ENCODE measurements around the gene NUTF2. TPM values are rescaled to one million over a fixed set of nuclear protein-coding genes. Genes with fewer than 3 reads are reported as not detected.

Gene NUTF2
- total and polyA plus RNA-seq, 2 of the 4 experiments (the other 2 are of a cell fraction), result 42.7 to 361 TPM

GRCh38 chr16:67880584-67880983 lies 33.9 kb downstream of the NUTF2 start:
- H2BK120ac ChIP-seq (ENCODE audit: low read depth, low read length), result no peak overlapping the region
- H3K4me1 ChIP-seq (ENCODE audit: control insufficient read depth, insufficient read depth, low read length), result peaks cover 4% of the 10 kb centered on the region; the same call in 1 of the 2 replicates
- H2AK5ac ChIP-seq (ENCODE audit: low read depth, low read length), result no peak overlapping the region
- H2BK15ac ChIP-seq (ENCODE audit: low read depth, low read length), result no peak overlapping the region
- ChIA-PET CTCF (interaction anchor here (0.6 to 0.9 kb wide), 2 partner anchors 9 to 33 kb away, joined by 3 read pairs; no protein-coding TSS in a partner anchor), POLR2A (ENCODE audit: unreplicated experiment) (no interaction called here)
- H3K9ac ChIP-seq (ENCODE audit: low read depth, low read length), result no peak overlapping the region
- in situ Hi-C loops (cut with MboI; ENCODE audit: low sequenced_read_pairs), result no loop called here
- H2BK5ac ChIP-seq (ENCODE audit: low read depth, low read length, poor library complexity, severe bottlenecking), result no peak overlapping the region
- H4K20me1 ChIP-seq (ENCODE audit: insufficient read depth, low read length), result peaks cover 52% of the 10 kb centered on the region
- dilution Hi-C loops (cut with HindIII; ENCODE audit: low sequenced_read_pairs, unreplicated experiment), result no loop called here
- no peak overlapping the region for H3K56ac ChIP-seq (ENCODE audit: extremely low read depth, insufficient read depth, low read length)
- H2BK20ac ChIP-seq (ENCODE audit: low read depth, low read length), result no peak overlapping the region
- intact Hi-C loops (cut with micrococcal nuclease), result no loop called here
- peaks cover 83% of the 10 kb centered on the region for H3K36me3 ChIP-seq (ENCODE audit: control insufficient read depth, insufficient read depth, low read length)
- no peaks in the 10 kb centered on the region for H3K9me3 ChIP-seq (ENCODE audit: control insufficient read depth, insufficient read depth, low read length)
- H2AK9ac ChIP-seq (replicated peaks; ENCODE audit: low read depth, low read length, poor library complexity), result no peak overlapping the region
- no peak overlapping the region for H3K27ac ChIP-seq (ENCODE audit: insufficient read depth, low read length)
- no peaks in the 10 kb centered on the region for H3K27me3 ChIP-seq (ENCODE audit: control insufficient read depth, insufficient read depth, low read length)
- no peak for DNase-seq
- H3K18ac ChIP-seq (ENCODE audit: low read depth, low read length), result no peak overlapping the region
- H2AFZ ChIP-seq (replicated peaks; ENCODE audit: low read length, poor library complexity), result no peak overlapping the region
- H3K9me1 ChIP-seq (ENCODE audit: insufficient read depth, low read length), result peaks cover 3% of the 10 kb centered on the region; the same call in 1 of the 2 replicates
- TF ChIP-seq, protein P1, sequence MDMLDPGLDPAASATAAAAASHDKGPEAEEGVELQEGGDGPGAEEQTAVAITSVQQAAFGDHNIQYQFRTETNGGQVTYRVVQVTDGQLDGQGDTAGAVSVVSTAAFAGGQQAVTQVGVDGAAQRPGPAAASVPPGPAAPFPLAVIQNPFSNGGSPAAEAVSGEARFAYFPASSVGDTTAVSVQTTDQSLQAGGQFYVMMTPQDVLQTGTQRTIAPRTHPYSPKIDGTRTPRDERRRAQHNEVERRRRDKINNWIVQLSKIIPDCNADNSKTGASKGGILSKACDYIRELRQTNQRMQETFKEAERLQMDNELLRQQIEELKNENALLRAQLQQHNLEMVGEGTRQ (IDR thresholded peaks at IDR 0.05; ENCODE audit: low read depth, low read length), result no peak
- TF ChIP-seq BHLHE40 (IDR thresholded peaks at IDR 0.05; ENCODE audit: low read depth, low read length) (no peak), ELK1 (IDR thresholded peaks at IDR 0.05; ENCODE audit: borderline replicate concordance, low read depth, low read length) (no peak), CEBPB (IDR thresholded peaks at IDR 0.05; ENCODE audit: low read depth, low read length) (no peak), MAZ (IDR thresholded peaks at IDR 0.05; ENCODE audit: borderline replicate concordance, low read depth, low read length) (no peak), MAFK (IDR thresholded peaks at IDR 0.05; ENCODE audit: low read depth, low read length) (no peak), MXI1 (IDR thresholded peaks at IDR 0.05; ENCODE audit: borderline replicate concordance, low read depth, low read length) (no peak), CHD1 (IDR thresholded peaks at IDR 0.05; ENCODE audit: low read depth, low read length) (no peak), POLR2A (IDR thresholded peaks at IDR 0.05; ENCODE audit: low read depth, low read length) (no peak), FOS (IDR thresholded peaks at IDR 0.05; ENCODE audit: low read depth, low read length) (no peak), NFE2L2 (IDR thresholded peaks at IDR 0.05; ENCODE audit: low read depth, low read length) (no peak), SMC3 (IDR thresholded peaks at IDR 0.05; ENCODE audit: low read depth, low read length) (no peak), RCOR1 (IDR thresholded peaks at IDR 0.05; ENCODE audit: insufficient replicate concordance, low read length) (no peak), RFX5 (IDR thresholded peaks at IDR 0.05; ENCODE audit: low read depth, low read length) (no peak), CTCF (conservative IDR thresholded peaks at IDR 0.05; ENCODE audit: low read depth, low read length) (no peak), RAD21 (IDR thresholded peaks at IDR 0.05; ENCODE audit: low read length) (no peak)
- ATAC-seq (ENCODE audit: low read depth), result no peak
- H4K8ac ChIP-seq (ENCODE audit: low read depth in 2 of 2, low read length in 2 of 2), result no peak overlapping the region
- 100% methylated on average over 3 of the region's 13 CpGs; no CpG with 5 or more reads in 1 of the 2 experiments for WGBS, 2 experiments (ENCODE audit: extremely low coverage in 2 of 2, insufficient read length in 1 of 2)
- no peak overlapping the region for H3K4ac ChIP-seq (ENCODE audit: low read depth, low read length)
- H4K91ac ChIP-seq (ENCODE audit: insufficient read depth, low read depth, low read length), result no peak overlapping the region
- H3K14ac ChIP-seq (replicated peaks; ENCODE audit: low read depth, low read length), result no peak overlapping the region
- H3K79me1 ChIP-seq (ENCODE audit: low read depth in 1 of 2, low read length in 2 of 2), result peaks cover 11 to 31% of the 10 kb centered on the region in 2 experiments; a peak in 3 of 4 replicates
- H3K4me3 ChIP-seq (ENCODE audit: insufficient read depth, low read depth, low read length), result no peak overlapping the region
- no TSS peak for BruUV-seq (replicated peaks)
- H3K23ac ChIP-seq (ENCODE audit: low read depth, low read length), result no peak overlapping the region
- no peak overlapping the region for H4K5ac ChIP-seq (ENCODE audit: low read depth, low read length)
- H3K4me2 ChIP-seq (ENCODE audit: low read depth, low read length), result no peak overlapping the region
